GM19324 (cell line): ENCODE data around the gene RPS3.
"Not testable (repeated sequence)": the region's sequence is repeated elsewhere in the genome, so short reads cannot be mapped to it uniquely, and the experiment has no call there.

Source experiments
- ATAC-seq: cut with Tn5 transposase; IDR thresholded peaks from one replicate; pipeline ENCODE4 v1.9.1; 2021; ENCODE audit warnings: mild to moderate bottlenecking, moderate library complexity; ENCODE audit not compliant: unreplicated experiment, low FRiP score

RPS3 gene

DNA sequence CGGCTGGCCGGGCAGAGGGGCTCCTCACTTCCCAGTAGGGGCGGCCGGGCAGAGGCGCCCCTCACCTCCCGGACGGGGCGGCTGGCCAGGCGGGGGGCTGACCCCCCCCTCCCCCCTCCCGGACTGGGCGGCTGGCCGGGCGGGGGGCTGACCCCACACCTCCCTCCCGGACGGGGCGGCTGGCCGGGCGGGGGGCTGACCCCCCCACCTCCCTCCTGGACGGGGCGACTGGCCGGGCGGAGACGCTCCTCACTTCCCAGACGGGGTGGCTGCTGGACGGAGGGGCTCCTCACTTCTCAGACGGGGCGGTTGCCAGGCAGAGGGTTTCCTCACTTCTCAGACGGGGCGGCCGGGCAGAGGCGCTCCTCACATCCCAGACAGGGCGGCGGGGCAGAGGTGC, 10.7 kb downstream of the RPS3 start:
- not testable (repeated sequence) for ATAC-seq

DNA sequence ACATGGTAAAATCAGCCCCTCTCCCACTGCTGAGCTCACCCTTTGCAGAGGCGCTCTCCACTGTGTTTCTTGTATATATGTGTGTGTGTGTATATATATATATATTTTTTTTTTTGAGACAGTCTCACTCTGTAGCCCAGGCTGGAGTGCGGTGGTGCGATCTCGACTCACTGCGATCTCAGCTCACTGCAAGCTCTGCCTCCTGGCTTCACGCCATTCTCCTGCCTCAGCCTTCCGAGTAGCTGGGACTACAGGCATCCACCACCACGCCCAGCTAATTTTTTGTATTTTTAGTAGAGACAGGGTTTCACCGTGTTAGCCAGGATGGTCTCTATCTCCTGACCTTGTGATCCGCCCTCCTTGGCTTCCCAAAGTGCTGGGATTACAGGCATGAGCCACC, 13.8 kb downstream of the RPS3 start:
- ATAC-seq = not testable (repeated sequence)

DNA sequence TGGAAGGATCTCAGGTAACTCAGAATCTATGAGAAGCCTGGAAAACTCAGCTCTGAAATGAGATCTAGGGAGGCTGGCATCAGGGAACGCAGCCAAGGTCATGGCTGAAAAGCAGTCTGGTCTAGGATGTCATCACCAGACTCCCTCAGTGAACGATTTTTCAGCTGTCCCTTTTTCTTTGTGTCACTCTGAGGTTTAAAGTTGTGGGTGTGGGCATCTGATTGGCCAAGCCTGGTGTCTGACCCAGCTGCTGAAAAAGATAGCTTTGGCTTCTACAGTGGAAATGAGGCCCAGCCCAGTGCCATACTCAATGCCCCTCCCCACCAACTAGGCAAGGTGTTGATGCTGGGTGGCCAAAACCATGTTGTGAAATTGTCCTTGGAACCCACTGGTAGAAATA, 14.5 kb downstream of the RPS3 start:
- no peak for ATAC-seq

DNA sequence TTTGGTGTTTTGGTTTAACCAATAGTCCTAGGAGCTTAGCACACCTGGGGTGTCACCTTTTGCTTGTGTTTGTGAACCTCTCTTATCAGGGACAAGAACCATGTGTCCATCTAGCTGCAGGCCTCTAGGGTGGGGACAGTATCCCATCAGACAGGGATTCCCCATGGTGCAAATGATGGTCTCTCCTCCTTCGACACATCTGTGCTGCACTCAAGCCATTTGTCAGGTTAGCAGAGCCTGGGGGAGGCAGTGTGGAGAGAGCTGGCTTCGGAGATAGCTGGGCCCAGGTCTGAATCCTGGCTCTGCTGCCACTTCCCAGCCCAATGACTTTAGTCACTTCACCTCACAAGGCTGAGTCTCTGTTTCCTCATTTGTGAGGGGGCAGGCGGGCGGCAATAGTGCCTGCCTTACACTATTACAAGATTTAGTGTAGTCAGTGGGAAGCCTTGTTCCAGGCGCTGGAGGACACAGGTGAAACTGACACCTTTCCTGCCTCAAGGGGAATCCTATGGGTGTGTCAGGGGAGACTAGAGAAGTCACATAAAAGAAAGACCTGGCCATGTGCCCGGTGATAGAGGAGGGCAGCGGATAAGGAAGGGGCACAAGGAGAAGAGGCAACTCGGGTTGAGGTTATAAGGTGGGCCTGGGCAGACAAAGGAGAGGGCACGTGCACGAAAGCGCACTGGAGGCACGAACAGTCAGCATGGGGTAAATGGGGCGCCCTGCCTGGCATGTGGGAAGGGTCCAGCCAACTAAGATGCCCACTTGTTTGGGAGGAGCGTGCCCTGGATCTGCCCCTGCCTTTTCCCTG, 21.1 kb downstream of the RPS3 start:
- ATAC-seq = no peak

DNA sequence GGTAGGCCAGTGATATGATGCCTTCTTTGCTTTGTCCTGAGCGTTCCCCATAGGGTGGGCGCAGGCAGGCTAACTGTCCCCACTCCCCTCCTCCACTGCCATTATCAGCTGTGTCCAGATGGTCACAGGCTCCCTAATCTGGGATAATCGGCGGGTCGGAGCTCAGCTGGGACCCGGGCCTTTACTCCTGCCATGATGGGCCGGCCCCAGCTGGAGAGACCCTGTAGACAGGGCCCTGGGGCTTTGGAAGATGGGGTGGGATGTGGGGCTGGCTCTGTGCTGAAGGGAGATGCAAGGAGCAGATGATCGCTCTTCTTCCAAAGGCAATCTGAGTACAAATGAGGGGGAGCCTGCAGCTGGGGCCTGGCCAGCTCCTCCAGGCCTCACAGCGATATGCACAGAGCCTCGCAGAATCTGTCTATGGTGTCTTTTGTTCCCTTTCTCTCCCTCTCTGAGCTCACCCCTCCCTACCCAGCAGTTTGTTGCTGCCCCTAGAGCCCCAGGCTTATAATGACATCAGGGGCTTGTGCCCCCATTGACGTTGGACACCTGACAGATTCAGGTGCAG, 21.8 kb downstream of the RPS3 start:
- no peak for ATAC-seq

DNA sequence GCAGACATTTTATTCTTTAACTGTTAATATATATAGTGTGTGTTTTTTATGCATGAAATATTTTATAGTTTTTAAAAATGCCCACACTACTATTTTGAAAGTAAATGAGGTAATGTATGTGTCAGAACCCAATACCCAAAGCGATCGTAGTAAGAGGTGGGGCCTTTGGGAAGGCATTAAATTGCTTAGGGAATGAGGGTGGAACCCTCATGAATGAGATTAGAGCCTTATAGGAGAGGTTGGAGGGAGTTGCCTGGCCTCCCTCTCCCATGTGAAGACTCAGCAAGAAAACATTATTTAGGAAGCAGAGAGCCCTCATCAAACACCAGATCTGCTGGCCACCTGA, 22.6 kb downstream of the RPS3 start:
- no peak for ATAC-seq

DNA sequence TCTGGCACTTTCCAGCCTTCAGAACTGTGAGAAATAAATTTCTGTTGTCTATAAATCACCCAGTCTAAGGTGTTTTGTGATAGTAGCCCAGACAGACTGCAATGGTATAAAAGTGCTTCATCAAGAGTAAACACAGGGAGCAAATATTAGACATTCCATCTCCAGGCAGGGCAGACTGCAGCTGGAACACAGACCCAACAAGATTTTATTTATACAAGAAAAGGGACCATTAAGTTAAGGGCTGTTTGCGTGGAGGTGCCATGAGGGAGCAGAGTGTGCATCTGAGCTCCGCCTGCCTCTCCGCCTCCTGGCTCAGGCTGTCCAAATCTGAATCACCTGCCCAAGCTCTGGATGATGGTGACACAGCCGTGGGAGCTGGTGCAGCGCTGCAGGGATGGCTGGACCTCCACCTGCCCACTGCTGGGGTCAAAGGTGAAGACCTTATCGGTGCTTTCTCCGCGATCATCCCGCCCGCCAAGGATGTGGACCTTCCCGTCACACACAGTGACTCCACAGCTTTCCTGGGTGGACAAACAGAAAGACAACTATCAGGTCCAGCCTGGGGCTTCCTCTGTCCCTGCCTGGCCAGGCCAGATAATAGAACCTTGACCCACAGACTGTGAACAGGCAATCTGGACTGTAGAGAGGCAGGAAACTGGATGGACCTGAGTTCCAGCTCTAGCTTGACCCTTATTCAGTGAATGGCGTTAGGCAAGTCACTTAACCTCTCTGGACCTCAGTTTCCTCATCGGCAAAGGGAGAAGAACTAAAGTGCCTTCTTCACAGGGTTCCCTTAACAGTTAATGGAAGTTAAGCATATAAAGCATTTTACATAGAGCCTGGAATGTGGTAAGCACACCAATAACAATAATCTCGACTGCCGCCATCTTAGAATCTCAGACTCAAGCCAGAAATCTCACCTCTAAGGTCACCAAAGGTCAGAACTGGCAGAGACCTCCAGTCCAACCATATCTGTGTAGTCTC, 23.2 kb downstream of the RPS3 start:
- no peak for ATAC-seq

DNA sequence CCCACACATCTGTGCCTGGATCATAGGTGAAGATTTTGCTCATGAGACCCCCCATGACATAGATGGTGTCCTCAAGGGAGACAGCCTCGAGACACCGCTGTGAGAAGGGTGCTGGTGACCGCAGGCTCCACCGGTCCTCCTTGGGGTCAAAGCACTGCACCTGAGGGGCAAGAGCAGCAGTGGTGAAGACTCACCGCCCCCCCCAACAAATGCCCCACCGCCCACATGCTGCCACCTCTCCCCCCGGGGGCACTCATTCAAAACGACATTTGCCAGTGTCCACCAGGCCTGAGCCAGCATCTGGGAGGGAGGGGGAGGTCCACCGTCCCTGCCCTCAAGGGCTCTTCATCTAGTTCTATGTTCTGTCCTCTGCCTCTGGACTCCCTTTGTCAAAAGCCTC, 24.4 kb downstream of the RPS3 start:
- ATAC-seq = no peak

DNA sequence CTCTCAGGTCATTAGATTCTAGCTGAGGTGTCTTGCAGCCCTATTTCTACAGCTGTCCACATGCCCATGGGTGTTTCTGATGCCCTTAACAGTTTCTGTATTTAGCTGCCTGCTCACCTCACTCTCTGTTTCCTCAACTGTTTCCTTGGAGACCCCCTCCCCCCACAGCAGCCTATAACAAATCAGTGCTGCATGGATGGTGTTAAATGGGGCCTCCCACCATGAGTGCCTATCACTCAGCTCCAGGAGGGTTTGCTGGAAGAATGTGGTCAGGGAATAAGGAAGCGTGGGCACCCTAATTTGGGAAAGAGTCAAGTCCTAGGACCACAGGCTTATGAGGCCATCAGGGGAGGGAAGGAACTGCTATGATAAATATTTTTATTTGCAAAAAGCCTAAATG, 25.1 kb downstream of the RPS3 start:
- no peak for ATAC-seq

DNA sequence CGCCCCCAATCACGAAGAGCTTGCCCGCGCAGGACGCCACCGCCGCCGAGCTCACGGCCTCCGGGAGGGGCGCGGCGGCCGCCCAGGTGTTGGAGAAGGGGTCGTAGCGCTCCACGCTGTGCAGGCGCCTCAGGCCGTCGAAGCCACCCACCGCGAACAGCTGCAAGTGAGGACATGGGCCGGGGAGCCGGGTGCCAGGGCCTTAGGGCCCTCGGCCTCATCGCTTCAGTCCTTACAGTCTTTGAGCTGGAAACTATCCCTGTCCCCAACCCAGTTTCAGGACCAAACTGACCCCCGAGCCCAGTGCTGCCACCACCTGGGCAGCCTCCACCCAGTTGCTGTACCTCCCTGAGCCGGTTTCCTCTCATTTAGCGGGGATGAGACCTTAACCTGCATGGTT, 26.1 kb downstream of the RPS3 start:
- ATAC-seq = no peak

DNA sequence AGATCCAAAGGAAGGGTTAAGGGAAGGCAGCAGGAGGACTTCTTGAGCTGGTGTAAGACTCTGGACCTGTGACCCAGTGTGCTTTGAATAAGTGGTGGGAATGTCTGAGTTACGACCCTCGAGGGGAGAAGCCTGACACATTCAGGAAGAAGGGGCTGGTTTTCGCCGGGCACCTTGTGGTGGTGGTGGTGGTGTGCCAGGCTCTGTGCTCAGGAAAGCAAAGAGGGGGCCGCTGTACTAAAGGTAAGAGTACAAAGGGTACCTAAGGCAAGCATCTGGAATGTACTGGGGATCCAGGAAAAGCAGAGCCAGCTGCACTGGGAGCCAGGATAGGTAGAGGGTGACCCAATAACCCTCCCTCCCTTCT, 27.4 kb downstream of the RPS3 start:
- ATAC-seq = no peak

DNA sequence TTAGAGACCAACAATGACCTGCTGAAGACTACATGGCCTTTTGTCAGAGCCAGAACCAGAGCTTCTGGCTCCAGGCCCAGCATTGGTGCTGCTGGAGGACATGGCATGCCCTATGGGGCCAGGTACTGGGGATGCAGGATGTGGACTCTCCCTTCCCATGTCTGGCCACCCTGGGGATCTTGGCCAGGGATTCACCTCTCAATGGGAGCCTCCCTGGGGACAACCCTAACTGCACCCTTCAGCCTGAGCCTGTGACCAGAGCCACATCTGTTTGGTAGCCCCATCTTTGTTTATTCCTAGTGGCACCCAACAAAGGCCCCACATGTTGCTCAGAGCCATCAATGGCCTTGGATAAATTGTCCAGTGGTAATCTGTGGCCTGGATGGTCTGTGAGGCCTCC, 27.9 kb downstream of the RPS3 start:
- ATAC-seq = no peak

DNA sequence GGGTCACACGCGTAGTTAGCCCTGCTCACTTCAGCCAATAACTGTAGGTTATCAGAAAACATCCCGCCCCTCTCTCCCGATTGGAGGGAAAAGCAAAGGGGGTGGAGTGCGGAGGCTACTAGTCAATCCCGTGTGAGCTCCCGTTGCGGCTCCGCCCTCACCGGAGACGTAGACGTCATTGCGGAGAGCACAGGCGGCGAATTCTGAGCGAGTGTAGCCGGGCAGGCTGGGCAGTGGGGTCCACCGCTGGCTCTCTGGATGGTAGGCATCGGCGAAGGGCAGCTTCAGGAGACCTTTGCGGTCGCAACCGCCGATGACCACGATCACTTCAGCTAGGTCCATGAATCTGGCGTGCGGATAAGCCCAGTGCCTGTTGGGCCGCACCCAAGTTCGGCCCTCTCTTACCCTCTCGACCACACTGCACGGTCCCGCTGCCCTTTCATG, 29.0 kb downstream of the RPS3 start:
- peak; percentile 46 for ATAC-seq

DNA sequence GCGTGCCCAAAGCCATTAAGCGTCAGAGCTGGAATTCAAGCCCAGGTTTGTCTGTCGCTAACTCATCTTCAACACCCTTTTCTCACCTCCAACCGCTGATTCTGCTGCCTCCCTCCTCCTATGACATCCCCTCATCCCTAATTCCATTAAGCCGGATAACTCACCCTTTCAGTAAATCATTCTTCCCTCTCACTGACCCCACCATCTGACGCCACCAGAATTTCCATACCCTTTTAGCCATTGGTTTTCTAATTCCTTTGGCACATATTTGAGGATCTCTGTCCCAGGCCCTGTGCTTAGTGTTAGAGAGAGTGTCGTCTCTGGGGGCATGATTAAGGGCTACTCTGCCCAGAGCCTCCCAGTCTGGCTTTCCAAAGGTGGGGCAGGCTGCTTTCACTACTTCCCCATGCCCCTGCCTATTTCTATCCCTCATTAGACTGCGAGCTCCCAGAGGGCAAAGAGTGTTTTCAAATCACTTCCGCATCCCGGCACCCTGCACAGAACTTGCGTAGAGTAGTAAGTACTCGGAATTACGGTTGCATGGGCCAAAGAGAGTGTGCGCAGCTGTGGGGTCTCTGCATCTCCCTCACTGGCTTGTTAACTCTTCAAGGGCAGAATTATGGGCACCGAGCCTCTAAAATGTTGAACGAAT, 29.8 kb downstream of the RPS3 start:
- no peak for ATAC-seq

DNA sequence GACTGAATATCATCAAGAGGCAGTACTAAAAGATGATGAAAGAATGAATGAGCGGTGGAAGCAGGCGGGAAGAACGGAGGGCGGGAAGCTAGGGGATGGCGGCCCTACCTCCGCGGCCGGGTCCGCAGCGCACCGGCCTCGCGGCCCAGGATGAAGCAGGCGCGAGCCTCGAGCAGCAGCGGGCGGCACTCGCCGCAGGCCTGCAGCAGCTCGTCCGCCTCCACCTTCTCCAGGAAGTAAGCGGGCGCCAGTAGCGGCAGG, 30.3 kb downstream of the RPS3 start:
- no peak for ATAC-seq

DNA sequence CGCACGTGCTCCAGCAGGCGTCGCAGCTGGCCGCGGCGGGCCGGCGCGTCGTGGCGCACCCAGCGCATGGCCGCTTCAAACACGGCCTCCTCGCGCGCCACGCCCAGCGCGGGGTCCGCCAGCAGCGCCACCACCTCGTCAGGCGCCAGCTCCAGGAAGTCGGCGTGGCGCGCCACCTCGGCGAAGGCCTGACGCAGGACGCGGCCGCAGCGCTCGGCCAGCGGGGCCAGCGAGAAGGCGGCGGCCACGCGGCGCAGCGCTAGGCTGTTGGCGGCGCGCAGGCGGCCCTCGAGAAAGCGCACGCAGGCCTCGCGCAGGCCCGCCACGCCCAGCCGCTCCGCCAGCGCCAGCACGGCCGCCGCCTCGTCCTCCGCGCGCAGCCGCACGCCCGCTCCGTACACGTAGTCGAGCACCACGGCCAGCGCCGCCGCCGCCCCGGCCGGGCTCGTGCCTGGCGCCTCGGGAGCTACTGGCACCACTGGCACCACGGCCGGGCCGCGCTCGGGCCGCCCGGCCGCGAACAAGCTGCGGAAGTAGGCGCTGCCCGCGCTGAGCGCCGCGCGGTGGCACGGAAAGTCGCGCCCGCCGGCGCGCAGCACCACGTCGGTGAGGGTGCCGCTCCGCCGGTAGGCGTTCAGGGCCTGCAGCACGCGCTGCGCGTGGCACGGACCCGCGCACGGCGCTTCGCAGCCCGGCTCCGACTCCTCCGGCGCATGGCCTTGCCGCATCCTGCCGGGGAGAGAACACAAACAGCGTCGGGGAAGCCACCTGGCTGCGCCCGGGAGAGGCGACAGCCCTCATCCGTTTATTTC, 30.8 kb downstream of the RPS3 start:
- peak; percentile 42 for ATAC-seq

DNA sequence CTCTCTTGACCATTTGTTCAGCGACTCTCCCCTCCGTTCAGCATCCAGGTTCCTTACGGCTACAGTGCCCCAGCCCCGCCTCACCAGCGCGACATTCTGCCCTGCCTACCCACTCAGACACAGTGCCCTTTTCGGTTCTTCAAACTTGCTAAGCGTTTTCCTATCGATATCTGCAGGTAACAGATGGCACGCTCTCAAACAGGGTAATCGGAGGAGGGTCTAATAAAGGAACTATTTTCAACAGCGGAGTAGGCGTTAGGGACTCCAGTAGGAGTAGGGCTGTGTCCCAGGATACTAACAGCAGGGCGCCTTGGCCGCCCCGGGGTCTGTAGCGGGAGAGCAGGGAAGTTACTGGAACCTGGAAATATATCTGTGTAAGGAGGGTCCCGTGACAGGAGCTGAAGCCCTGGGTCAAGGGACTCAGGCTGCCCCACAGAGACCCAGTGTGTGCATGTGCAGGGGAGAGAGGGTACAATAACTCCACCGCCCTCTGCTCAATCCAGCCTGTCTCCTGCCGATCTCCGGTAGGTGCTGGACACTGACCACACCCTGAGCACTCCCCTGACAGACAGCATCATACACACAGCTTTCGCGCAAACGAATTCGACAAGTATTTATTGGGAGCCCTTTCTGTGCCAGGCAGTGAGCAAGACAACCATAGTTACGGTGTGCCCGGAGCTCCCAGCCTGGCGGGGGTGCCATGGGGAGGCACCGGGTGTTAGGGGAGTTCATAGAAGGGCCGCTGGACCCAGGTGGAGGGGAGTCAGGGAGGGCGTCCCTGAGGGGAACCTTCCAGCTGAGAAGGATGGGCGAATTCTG, 31.6 kb downstream of the RPS3 start:
- no peak for ATAC-seq

DNA sequence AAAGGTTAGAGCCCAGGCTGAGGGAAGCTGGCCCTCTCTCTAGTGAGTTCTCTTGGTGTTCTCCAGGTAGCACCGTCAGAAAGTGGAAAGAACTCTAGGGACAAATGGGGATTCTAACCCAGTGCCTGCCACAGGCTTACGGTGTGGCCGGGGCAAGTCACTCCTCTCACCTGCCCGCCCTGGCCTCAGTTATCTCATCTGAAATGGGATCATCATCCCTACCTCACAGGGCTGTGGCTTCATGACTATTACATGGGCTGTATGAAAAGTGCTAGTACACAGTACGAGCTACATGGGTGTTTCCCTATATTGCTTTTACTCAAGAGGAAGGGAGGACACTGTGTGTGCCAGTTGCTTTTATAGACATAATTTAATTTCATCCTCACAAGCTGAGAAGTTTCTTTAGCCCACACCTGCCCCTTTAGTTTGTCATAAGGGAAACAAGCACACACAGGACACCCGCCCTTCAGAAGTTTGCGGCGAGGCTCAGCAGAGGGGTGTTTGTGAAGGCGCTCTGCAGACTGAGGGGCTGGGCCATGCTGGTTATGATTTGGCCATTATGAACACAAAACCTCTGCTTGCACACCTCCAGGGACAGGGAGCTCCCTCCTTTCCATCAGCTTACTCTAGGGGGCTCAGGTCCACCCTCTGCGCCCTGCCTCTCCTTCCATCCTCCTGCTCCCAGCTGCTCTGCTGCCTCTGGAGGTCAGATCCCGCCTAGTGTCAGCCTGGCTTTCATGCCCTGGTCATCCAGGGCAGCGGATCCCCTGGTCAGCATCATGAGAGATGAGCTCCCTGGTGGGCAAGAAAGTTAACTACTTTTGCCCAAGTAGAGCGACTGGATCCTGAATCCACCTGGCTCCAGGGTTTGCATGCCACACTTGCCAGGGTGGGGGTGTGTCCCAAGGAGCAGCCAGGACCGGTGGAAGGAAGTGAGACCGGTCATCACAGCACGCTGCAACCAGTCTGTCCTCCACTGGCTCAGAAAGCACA, 32.5 kb downstream of the RPS3 start:
- ATAC-seq = no peak
